Stimulated activated CD8-positive, alpha-beta memory T cell treated with anti-CD3 and anti-CD28 coated beads, Interleukin-4, amount 100 ng/mL, for 24 hours (primary cell): ENCODE results near the gene CENPH.
"Not testable (repeated sequence)": the region's sequence is repeated elsewhere in the genome, so short reads cannot be mapped to it uniquely, and the experiment has no call there.

ENCODE experiments used
- DNase-seq: peaks from one replicate; pipeline ENCODE4 v3.0.0-alpha.2; 2020; ENCODE audit warnings: low read depth

Gene CENPH

DNA sequence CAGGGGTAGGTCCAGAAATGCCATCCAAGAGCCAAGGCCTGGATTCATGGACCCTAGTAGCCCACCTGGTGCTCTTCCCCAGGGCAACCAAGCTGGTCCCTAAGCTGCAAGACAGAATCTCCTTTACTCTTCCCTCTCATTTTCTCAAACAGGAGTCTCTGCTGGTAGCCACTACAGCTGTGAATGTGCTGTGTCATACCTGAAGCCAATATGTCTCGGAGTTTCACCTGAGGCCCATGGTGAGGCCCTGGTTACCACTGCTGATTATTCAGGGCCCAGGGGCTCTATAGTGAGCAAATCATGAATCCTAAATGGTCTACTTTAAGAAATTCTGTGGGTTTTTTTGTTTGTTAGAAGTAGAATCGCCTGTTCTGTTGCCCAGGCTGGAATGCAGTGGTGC is 61.2 kb downstream of the CENPH start:
- no peak for DNase-seq

DNA sequence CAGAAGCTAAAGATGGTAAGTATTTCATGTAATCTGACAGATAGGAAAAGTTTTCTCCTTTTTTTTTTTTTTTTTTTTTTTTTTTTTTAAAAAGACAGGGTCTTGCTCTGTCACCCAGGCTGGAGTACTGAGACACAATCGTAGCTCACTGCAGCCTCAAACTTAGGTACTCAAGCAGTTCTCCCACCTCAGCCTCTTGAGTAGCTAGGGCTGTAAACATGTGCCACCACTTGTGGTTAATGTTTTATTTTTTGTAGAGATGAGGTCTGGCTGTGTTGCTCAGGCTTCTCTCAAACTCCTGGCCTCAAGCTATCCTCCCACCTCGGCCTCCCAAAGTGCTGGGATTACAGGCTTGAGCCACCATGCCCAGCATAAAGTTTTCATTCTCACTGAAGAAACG is 63.1 kb downstream of the CENPH start:
- no peak for DNase-seq

- not testable (repeated sequence) for DNase-seq
These were observed 66.6 kb downstream of the CENPH start for GRCh38 chr5:69255940-69256339.

DNA sequence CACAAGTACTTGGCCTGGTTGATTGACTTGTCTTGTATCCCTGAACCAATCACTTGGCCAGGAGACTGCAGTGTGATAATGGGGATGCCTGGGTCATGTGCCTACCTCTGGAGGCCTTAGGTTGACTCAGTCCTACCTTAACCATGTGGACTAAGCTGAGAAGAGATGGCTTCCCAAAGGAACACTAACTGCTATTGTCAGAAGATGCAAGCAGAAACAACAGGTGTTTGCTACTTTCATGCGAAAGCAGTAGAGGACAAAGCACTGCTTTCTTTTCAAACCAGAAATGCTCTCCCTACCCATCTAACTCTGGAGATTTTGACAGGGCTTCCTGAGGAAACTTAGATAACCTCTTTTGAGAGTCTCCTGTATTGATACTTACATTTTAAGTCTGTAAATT is 68.2 kb downstream of the CENPH start:
- no peak for DNase-seq
